ENCODE results near the gene CALN1. TPM values are rescaled to one million over a fixed set of nuclear protein-coding genes. Genes with fewer than 3 reads are reported as not detected.
A peak's percentile ranks its signal among the peaks of the same experiment; 100 is the strongest.

Gene CALN1
- total and polyA plus RNA-seq, 9 of the 15 experiments (the other 6 are each of a cell fraction or from before 2014, with no cell fraction given) = 1.4 to 7.5 (median 3.3) TPM

GRCh38 chr7:71817916-71818315 is 594.2 kb downstream of the CALN1 start (continued):
- TF ChIP-seq XRCC5 (IDR thresholded peaks at IDR 0.05; ENCODE audit: low read depth, low read length) (no peak), ID3 (CRISPR knock-in tag; IDR thresholded peaks at IDR 0.05) (no peak), ID3 (tag; IDR thresholded peaks at IDR 0.05) (no peak), NFRKB (IDR thresholded peaks at IDR 0.05; ENCODE audit: low read depth) (no peak), ZNF766 (CRISPR knock-in tag; conservative IDR thresholded peaks at IDR 0.05) (no peak)

- Histone ChIP-seq H3K27me3 (ENCODE audit: control insufficient read depth in 2 of 2, insufficient read depth in 2 of 2, low read length in 2 of 2) (peaks cover 0 to 12% of the 10 kb centered on the region in 2 experiments; a peak in 2 of 5 replicates), H3K4me1 (replicated peaks in 1 of 2; ENCODE audit: control insufficient read depth in 2 of 2, insufficient read depth in 2 of 2, low read length in 2 of 2) (no peaks in the 10 kb centered on the region), H3K79me2 (ENCODE audit: control insufficient read depth, insufficient read depth, low read length) (no peaks in the 10 kb centered on the region), H3K9me3 (replicated peaks; ENCODE audit: control insufficient read depth, insufficient read depth, low read depth, low read length) (no peaks in the 10 kb centered on the region), H3K4me2 (ENCODE audit: insufficient read depth, low read length) (no peak overlapping the region), H3K9ac (ENCODE audit: insufficient read depth in 1 of 2, low read depth in 2 of 2, low read length in 2 of 2) (no peak overlapping the region), H3K9me1 (ENCODE audit: control insufficient read depth, insufficient read depth, low read length) (no peaks in the 10 kb centered on the region), H3K27ac (ENCODE audit: extremely low read depth, low read depth, low read length) (no peak overlapping the region), H3K4me3 (no peak overlapping the region), H4K20me1 (replicated peaks; ENCODE audit: control insufficient read depth, insufficient read depth, low read length) (no peaks in the 10 kb centered on the region), H3K36me3 (ENCODE audit: control insufficient read depth, insufficient read depth, low read length) (no peaks in the 10 kb centered on the region), H2AFZ (ENCODE audit: low read depth, low read length) (no peak overlapping the region)
- no peak for FAIRE-seq
- in situ Hi-C loops (cut with MboI) = no loop called here
- CTCF ChIA-PET (ENCODE audit: low intra/inter-chr PET ratio) = no interaction called here
- 0% methylated on average over 1 of the region's 1 CpG for WGBS (ENCODE audit: insufficient coverage, low coverage, missing lambda C conversion rate)
- intact Hi-C loops (cut with micrococcal nuclease) = no loop called here
- POLR2A ChIA-PET = no interaction called here
- no peak for DNase-seq (ENCODE audit: extremely low read depth in 1 of 4, low spot score in 3 of 4)
- BruUV-seq (replicated peaks) = no TSS peak
- no peak for ATAC-seq
- TF ChIP-seq NR2F6 (CRISPR knock-in tag; IDR thresholded peaks at IDR 0.05) = no peak
- TF ChIP-seq TGIF2 (CRISPR knock-in tag; IDR thresholded peaks at IDR 0.05) = no peak
- no peak for TF ChIP-seq HDAC3 (IDR thresholded peaks at IDR 0.05; ENCODE audit: borderline replicate concordance, partially characterized antibody)
- TF ChIP-seq SRSF1 (IDR thresholded peaks at IDR 0.05; ENCODE audit: low read depth, low read length) = no peak
- peak; percentile 67; the same call in 1 of the 2 replicates for TF ChIP-seq SAFB (IDR thresholded peaks at IDR 0.05; ENCODE audit: borderline replicate concordance, low read depth, low read length)
- TF ChIP-seq THRAP3 (IDR thresholded peaks at IDR 0.05; ENCODE audit: borderline replicate concordance) = no peak
- TF ChIP-seq, protein P1, sequence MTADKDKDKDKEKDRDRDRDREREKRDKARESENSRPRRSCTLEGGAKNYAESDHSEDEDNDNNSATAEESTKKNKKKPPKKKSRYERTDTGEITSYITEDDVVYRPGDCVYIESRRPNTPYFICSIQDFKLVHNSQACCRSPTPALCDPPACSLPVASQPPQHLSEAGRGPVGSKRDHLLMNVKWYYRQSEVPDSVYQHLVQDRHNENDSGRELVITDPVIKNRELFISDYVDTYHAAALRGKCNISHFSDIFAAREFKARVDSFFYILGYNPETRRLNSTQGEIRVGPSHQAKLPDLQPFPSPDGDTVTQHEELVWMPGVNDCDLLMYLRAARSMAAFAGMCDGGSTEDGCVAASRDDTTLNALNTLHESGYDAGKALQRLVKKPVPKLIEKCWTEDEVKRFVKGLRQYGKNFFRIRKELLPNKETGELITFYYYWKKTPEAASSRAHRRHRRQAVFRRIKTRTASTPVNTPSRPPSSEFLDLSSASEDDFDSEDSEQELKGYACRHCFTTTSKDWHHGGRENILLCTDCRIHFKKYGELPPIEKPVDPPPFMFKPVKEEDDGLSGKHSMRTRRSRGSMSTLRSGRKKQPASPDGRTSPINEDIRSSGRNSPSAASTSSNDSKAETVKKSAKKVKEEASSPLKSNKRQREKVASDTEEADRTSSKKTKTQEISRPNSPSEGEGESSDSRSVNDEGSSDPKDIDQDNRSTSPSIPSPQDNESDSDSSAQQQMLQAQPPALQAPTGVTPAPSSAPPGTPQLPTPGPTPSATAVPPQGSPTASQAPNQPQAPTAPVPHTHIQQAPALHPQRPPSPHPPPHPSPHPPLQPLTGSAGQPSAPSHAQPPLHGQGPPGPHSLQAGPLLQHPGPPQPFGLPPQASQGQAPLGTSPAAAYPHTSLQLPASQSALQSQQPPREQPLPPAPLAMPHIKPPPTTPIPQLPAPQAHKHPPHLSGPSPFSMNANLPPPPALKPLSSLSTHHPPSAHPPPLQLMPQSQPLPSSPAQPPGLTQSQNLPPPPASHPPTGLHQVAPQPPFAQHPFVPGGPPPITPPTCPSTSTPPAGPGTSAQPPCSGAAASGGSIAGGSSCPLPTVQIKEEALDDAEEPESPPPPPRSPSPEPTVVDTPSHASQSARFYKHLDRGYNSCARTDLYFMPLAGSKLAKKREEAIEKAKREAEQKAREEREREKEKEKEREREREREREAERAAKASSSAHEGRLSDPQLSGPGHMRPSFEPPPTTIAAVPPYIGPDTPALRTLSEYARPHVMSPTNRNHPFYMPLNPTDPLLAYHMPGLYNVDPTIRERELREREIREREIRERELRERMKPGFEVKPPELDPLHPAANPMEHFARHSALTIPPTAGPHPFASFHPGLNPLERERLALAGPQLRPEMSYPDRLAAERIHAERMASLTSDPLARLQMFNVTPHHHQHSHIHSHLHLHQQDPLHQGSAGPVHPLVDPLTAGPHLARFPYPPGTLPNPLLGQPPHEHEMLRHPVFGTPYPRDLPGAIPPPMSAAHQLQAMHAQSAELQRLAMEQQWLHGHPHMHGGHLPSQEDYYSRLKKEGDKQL (CRISPR knock-in tag; IDR thresholded peaks at IDR 0.05; ENCODE audit: borderline replicate concordance) = no peak
- no peak for TF ChIP-seq YBX1 (IDR thresholded peaks at IDR 0.05)
- TF ChIP-seq DACH1 (IDR thresholded peaks at IDR 0.05; ENCODE audit: partially characterized antibody) = peak; percentile 98
- 0 out of 4 replicates have a peak, but pooled peaks of 1 of the 2 experiments have one; percentile 23 for TF ChIP-seq MCM7 (IDR thresholded peaks at IDR 0.05)
- TF ChIP-seq ZNF232 (CRISPR knock-in tag; IDR thresholded peaks at IDR 0.05) = peak; percentile 60; the same call in 1 of the 2 replicates
- no peak for TF ChIP-seq NRF1 (conservative IDR thresholded peaks at IDR 0.05 in 1 of 2, IDR thresholded peaks at IDR 0.05 in 1 of 2)
- no peak for TF ChIP-seq SIN3B (IDR thresholded peaks at IDR 0.05; ENCODE audit: low read depth)
- no peak for TF ChIP-seq HDAC2 (IDR thresholded peaks at IDR 0.05)
Measured at GRCh38 chr7:71808115-71808514, 604.0 kb downstream of the CALN1 start.
